WTC11 (cell line): ENCODE data around the gene SUPT4H1.

Experiments used
- NFYB ChIP-seq: sonication (generic); formaldehyde crosslinking; conservative IDR thresholded peaks from 2 replicates; pipeline ENCODE4 v1.8.0; 2022; ENCODE audit warnings: low read depth, missing genetic modification reagents
- SMAD4 ChIP-seq: sonication (generic); formaldehyde crosslinking; IDR thresholded peaks from 2 replicates; pipeline ENCODE4 v1.8.0; 2022; ENCODE audit warnings: mild to moderate bottlenecking, missing genetic modification reagents
- ZNF121 ChIP-seq: sonication (generic); formaldehyde crosslinking; IDR thresholded peaks from 2 replicates; pipeline ENCODE4 v1.8.0; 2023; ENCODE audit warnings: missing genetic modification reagents
- TF ChIP-seq, protein P1 (sequence below): fragments of 200-600 bp; IDR thresholded peaks from 2 replicates; pipeline ENCODE4 v1.8.0; 2022; ENCODE audit warnings: antibody characterized with exemption
- TF ChIP-seq, protein P2 (sequence below): sonication (generic); formaldehyde crosslinking; IDR thresholded peaks from 2 replicates; pipeline ENCODE4 v1.8.0; 2022; ENCODE audit warnings: mild to moderate bottlenecking, missing genetic modification reagents
- TF ChIP-seq, protein P3 (sequence below): sonication (generic); formaldehyde crosslinking; IDR thresholded peaks from 2 replicates; pipeline ENCODE4 v1.8.0; 2022; ENCODE audit warnings: mild to moderate bottlenecking, missing genetic modification reagents

DNA sequence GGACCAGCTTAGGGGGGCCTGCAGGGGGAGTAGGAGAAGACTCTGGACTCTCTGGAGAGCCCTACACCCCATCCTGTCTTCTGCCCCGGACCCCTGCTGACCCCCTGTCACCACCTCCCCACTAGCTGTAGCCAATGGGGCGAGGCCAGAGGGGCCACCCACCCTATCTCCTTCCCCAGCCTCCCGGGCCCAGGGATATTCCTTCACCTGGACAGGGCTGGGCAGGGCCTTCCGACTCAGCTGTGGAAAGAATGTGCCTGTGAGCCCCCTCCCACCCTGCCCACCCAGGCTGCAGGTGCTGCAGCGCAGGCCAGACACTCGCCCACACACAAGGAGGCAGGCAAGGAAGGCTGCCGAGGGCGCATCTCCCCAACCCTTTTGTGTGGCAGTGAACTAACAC is 46.4 kb downstream of the SUPT4H1 start:
- TF ChIP-seq ZNF121 (CRISPR knock-in tag) (no peak), NFYB (no peak), SMAD4 (no peak)
- TF ChIP-seq, protein P1, sequence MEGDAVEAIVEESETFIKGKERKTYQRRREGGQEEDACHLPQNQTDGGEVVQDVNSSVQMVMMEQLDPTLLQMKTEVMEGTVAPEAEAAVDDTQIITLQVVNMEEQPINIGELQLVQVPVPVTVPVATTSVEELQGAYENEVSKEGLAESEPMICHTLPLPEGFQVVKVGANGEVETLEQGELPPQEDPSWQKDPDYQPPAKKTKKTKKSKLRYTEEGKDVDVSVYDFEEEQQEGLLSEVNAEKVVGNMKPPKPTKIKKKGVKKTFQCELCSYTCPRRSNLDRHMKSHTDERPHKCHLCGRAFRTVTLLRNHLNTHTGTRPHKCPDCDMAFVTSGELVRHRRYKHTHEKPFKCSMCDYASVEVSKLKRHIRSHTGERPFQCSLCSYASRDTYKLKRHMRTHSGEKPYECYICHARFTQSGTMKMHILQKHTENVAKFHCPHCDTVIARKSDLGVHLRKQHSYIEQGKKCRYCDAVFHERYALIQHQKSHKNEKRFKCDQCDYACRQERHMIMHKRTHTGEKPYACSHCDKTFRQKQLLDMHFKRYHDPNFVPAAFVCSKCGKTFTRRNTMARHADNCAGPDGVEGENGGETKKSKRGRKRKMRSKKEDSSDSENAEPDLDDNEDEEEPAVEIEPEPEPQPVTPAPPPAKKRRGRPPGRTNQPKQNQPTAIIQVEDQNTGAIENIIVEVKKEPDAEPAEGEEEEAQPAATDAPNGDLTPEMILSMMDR: no peak
- TF ChIP-seq, protein P2, sequence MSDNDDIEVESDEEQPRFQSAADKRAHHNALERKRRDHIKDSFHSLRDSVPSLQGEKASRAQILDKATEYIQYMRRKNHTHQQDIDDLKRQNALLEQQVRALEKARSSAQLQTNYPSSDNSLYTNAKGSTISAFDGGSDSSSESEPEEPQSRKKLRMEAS (CRISPR knock-in tag): no peak
- TF ChIP-seq, protein P3, sequence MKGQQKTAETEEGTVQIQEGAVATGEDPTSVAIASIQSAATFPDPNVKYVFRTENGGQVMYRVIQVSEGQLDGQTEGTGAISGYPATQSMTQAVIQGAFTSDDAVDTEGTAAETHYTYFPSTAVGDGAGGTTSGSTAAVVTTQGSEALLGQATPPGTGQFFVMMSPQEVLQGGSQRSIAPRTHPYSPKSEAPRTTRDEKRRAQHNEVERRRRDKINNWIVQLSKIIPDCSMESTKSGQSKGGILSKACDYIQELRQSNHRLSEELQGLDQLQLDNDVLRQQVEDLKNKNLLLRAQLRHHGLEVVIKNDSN: no peak
